GM18861 (cell line): ENCODE results near the gene ALDH1A1.

Experiments
- ATAC-seq: cut with Tn5 transposase; IDR thresholded peaks from one replicate; pipeline ENCODE4 v1.9.1; 2021; ENCODE audit not compliant: unreplicated experiment

Gene ALDH1A1

DNA sequence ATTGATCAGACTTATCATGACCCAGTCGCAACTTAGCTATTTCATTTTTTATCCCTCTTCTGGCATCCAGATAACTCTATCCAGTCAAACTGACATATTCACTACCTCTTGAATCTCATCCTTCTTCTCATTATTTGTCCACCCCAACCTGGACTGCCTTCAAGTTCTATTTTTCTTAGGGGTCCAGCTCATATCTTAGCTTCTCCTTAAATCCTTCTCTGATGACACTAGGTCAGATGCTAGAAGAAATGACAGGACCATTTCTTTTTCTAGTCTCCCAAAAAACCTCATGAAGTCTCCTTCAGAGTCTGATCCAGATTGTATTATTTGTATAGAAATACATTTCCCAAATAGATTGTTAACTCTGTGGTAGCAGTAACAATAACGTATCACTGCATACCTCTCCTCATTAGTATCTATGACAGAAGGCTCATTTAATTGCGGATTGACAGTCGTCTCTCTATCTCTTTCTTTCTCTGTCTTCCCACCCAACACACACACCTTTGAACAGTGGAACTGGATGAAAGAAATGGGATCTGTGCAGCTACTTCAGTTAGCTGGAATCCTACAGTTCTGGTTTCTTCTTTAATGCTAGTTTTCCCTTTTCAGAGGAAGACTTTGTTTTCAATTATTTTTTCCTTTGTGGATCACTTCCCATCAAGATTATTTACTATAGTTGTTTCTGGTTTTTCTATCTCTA is 33.5 kb downstream of the ALDH1A1 start:
- ATAC-seq = no peak

DNA sequence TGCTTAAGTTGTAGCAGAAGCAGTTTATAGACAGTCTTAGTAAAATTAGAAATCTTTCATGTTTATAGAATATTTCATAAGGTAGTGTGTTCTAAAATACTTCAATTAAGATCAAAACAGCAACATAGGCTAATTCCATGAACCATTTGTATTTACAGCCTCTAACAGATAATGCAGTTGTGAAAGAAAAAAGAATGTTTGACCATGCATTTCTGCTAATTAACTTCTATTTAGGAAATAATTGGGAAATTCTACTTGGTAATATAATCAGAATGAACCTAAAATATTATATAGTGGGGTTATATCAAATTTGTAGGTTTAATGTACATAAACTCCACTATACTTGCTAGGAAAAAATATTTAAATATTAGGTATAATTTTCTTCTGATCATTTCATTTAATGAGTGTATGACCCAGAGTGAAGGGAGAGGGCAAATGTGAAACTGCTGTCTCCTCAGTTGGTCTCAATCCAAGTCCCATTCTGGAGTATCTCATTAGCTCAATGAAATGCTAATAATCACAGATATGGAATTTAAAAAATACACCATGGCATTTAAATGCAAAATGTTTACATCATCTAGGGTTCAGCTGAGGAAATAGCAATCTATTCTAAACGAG is 34.9 kb downstream of the ALDH1A1 start:
- no peak for ATAC-seq

- no peak for ATAC-seq
Measured at GRCh38 chr9:72915659-72916058, 37.2 kb downstream of the ALDH1A1 start.

GRCh38 chr9:72914750-72915149 is 38.1 kb downstream of the ALDH1A1 start:
- ATAC-seq = no peak

DNA sequence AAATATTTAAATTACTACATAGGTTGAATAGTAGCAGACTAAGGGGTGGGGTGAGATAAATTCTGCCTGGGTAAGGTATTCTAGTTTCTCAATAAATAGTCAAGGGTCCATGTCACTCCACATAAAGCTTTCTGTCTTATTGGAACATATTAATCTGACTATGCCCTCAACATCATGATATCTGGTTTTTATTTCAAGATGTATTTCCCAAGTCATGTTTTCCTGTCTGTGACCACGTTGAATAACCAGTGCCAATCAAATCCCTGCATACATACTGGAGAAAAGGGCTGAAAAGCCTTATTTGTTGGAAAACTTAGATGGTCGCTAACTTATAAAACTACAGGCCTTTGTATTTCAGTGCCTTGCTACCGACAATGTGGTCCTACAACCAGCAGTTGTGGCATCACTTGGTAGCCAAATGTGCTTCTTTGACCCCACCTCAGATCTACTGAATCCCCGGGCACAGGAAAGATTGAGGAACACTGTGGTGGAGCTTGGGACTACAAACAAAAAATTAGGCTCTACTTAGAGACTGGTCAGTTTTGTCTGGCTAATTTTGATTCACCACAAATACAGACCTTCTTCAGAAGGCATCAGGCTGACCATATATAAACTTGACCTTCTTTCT is 39.4 kb downstream of the ALDH1A1 start:
- ATAC-seq = no peak

- ATAC-seq = no peak
Measured at GRCh38 chr9:72912476-72913381, 40.1 kb downstream of the ALDH1A1 start.

- ATAC-seq = no peak
Measured at GRCh38 chr9:72911816-72912215, 41.0 kb downstream of the ALDH1A1 start.

- no peak for ATAC-seq
Measured at GRCh38 chr9:72911247-72911775, 41.5 kb downstream of the ALDH1A1 start.

DNA sequence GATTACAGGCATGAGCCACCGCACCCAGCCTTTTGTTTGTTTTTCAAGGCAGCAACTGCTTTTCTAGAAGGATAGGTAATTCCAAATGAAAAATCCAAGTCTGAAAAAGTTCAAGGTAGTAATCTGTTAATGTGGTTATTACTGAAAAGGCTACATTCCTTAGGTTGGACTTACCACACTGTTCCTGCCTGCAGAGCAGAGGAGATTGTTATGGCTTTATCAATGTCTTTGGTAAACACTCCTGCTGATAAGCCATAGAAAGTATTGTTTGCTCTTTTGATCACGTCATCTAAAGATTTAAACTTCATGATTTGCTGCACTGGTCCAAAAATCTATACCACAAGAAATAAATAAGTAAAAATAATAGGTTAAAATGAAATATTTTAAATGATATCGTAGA is 43.4 kb downstream of the ALDH1A1 start:
- no peak for ATAC-seq

- ATAC-seq = no peak
Measured at GRCh38 chr9:72907421-72907820, 45.4 kb downstream of the ALDH1A1 start.

GRCh38 chr9:72906810-72907209 is 46.0 kb downstream of the ALDH1A1 start:
- ATAC-seq = no peak

DNA sequence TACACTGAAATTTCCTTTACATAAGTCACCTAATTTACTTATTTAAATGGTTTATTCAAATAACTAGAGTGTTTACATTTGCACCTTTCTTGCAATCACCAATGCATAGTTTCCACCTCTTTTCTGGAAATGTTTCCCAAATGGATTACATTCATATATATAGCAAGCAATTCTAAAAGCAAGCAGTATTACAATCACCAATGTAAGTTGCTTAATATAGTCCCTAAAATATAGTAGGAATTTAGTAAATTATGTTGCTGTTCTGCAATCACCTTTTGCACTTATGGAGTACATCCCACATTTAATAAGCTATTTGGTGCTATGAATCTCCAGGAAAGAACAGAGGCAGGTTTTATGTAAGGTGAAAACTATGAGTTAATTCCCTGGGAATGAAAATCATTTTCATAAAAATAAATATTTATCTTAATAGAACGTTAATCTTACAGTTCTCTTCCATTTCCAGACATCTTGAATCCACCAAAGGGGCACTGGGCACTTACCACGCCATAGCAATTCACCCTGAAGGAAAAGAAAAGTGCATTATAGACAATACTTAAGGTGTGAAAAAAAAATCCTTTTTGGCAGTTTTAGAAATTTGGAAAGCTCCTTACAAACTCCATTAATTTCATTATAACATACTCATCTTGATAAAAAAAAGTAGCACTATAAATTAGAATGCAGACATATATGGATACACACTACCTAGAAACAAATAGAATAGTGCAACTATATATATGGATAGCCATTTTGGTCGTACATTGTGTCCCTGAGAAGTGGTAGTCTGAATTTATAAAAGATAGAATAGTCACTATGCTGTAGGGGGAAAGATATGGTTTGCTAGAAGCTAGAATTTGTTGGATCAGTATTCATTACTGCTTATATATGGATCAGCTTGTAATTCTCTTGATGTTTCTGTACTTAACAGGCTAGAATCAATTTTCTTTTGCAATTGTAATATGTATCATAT is 47.1 kb downstream of the ALDH1A1 start:
- ATAC-seq = no peak

DNA sequence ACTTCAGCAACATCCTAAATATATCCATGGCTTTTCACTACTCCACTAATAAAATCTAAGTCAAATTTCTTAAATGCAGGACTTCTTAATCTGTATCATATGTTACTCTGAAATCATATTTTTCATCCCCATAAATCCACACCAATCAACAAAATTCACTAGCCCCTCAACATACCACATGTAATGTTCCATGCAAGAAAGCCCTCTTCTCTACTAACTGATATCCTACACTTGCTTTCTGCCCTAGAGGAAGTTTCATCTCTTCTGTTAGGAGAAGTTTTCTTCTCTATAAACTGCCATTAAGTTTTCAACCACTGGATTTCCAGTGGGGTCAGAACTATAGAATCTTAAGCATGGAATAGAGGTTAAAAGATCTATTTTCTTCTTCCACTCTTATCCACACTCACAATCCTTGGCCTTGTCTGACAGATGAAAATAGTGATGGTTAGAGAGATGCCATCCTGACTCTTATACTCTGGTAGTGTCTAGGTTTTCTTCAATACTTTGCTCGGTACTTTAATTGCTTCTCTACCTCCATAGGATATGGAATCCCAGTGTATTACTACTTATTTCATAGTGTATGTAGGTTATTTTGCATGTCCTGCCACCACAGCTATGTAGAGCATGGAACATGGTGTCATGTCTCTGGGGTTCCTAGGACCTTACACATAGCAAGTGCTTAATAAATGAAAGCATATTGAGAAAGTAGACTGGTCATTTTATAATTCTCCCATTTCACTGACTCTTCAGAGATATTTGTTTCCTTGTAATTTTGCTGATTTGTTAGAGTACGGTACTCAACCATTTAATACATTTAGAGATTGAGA is 48.4 kb downstream of the ALDH1A1 start:
- ATAC-seq = no peak

DNA sequence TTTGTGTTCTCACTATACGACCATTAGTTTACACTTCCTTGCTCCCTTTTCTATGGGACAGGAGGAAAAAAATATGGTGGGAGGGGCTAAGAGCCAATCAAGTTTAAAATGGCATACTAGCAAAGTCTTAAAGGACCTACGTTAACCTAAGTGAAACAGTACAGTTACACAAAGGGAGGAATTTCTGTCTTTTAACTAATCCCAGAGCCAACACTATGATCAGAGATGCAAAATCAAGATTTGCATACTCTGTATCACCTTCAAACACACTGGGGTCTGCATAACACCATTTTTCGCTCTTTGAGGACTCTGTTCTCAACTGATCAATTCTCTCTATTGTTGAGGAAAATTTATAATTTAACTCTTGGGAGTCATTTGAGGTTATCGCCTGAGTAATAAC is 49.8 kb downstream of the ALDH1A1 start:
- ATAC-seq = no peak

- ATAC-seq = no peak
Measured at GRCh38 chr9:72902268-72902667, 50.6 kb downstream of the ALDH1A1 start.

GRCh38 chr9:72899734-72900477 is 52.9 kb downstream of the ALDH1A1 start:
- no peak for ATAC-seq

GRCh38 chr9:72898784-72899733 is 53.8 kb downstream of the ALDH1A1 start:
- no peak for ATAC-seq
